A549 treated with CpdA at 1 μM for 4 hours (cell line): ENCODE data around the gene DNAJC30. TPM values are rescaled to one million over a fixed set of nuclear protein-coding genes. Genes with fewer than 3 reads are reported as not detected.

Experiments
- total RNA-seq: library from RNA; stranded (reverse); fragments of 200-300 nt; extraction: Qiagen RNA extraction; gene quantifications from 5 replicates; pipeline ENCODE4 v1.2.3, GENCODE V29; 2022; ENCODE audit warnings: low read depth

Gene DNAJC30
- total RNA-seq, result 7.7 to 10.7 TPM (median 9.2 TPM) in 5 replicates

DNA sequence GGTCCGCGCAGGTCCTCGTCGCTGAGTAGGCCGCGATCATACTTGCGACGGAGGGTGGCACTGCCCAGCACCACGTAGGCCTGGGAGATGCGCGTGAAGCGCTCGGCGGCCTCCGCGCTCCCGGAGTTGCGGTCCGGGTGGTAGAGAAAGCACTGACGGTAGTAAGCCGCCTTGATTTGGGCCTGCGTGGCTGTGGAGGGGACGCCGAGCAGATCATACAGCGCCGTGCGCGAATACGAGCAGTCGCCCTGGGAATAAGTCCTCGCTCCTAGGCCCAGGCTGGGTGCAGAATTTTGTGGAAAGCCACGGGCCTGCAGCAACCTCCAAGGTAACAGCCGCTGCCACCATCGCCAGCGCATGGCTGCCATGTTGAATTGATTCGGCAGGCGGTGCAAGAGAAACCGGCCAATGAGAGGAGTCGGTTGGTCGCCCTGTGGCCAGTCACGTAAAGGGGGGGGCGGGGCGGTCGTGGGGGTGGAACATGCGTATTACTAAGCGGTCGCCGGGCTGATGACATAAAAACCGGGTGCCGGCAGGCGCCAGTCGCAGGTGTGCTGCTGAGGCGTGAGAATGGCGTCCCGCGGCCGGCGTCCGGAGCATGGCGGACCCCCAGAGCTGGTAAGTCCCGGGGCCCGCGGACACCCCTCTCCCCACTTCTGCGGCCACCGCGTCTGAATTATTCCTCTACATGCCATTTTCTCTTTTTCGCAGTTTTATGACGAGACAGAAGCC lies at the start of gene DNAJC30, which contains the start of gene BUD23:
Gene DNAJC30 (minus strand): TSS at position 398 of the 732 bp plus-strand sequence. CDS start 30 bp downstream, at position 368.
Gene BUD23 (plus strand): TSS at position 542 of the 732 bp plus-strand sequence. CDS start 29 bp downstream, at position 571.

DNA sequence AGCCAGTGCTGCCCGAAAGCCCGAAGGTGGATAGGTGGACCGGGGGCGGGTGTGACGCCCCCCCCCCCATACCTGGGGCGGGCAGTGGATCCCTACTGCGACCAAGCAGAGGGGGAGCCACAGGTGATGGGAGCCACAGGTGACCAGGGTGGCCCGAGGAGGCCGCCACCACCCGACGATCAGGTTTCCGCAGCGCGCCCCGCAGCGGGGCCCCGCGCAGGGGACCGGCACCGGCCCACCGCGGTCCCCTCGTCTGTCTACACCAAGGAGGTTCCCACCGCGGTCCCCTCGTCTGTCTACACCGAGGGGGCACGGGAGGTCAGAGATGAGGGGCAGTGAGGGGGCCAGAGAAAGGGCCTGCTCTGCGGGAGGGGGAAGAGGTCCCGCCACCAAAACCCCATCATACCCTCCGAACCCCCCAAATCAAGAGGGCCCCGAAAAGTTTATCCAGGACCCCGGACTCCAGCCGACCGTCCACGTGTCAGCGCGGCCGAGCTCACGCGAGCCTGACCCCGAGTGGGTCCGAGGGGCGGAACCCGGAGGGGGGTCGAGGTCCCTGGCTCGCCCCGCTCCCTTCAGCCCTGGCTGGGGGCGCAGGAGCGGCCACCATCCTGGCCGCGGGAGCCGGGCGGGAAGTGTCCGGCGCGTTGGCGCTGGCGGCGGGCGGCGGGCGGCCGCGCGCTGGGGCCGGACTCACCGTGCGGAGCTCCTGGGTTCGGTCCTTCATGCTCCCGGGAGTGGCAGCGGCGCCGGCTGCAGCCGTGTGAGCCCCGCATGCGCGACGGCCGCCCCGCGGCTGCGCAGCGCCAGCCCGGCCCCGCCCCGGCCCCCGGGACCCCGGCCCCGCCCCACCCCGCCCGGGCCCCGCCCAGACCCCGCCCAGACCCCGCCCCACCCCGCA lies 35.9 kb upstream of the DNAJC30 start, which contains the start of gene STX1A:
Gene STX1A (minus strand): TSS at position 765 of the 901 bp plus-strand sequence. CDS start 38 bp downstream, at position 727.

DNA sequence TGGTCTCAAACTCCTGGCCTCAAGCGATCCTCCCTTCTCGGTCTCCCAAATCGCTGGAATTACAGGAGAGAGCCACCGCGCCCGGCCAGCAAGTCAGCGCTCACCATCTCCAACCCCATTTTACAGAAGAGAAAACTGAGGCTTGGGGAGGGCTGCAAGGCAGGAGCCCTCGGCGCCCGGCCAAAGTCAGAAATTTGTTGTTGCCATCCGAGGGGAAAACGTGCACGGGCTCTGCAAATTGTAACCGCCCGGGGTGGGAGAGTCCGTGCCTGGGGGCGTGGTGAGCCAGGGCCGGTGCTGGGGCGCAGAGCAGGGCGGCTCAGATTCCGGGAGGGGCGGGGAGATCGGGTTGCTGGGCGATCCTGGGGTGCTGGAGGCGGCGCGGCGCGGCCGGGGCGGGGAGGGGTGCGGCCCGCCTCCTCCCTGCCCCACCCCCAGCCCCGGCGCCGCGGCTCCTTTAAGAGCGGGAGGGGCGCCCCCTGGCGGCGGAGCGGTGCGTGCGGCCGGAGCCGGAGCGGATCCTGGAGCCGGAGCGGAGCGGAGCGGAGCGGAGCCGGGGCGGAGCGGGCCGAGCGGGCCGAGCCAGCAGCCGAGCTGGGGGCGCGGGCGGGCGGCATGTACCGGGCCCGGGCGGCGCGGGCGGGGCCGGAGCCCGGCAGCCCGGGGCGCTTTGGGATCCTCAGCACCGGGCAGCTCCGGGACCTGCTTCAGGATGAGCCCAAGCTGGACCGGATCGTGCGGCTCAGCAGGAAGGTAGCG lies 15.7 kb downstream of the DNAJC30 start, which contains the start of gene VPS37D:
Gene VPS37D (plus strand): TSS at position 488 of the 759 bp plus-strand sequence. CDS start 128 bp downstream, at position 616.

Other genes with a start within 250 kb of the DNAJC30 start
- 0.99 to 2.4 TPM (median 1.9 TPM) in 5 replicates for gene FZD9, start 249.7 kb downstream of the DNAJC30 start, total RNA-seq
- gene BAZ1B, start 161.2 kb downstream of the DNAJC30 start, total RNA-seq, result 54.1 to 72.4 TPM (median 61.7 TPM) in 5 replicates
- 62.6 to 80.5 TPM (median 71.7 TPM) in 5 replicates for gene BCL7B, start 125.8 kb downstream of the DNAJC30 start, total RNA-seq
- 52.8 to 61.3 TPM (median 55.6 TPM) in 5 replicates for gene TBL2, start 104.9 kb downstream of the DNAJC30 start, total RNA-seq
- gene MLXIPL, start 58.9 kb downstream of the DNAJC30 start, total RNA-seq, result 0.78 to 1.7 TPM (median 1.4 TPM) in 5 replicates
- 2.2 to 5.4 TPM (median 4.5 TPM) in 5 replicates for gene VPS37D, start 15.6 kb downstream of the DNAJC30 start, total RNA-seq
- gene BUD23, start 144 bp upstream of the DNAJC30 start, total RNA-seq, result 122 to 159 TPM (median 137 TPM) in 5 replicates
- 74.5 to 85.6 TPM (median 84.1 TPM) in 5 replicates for gene STX1A, start 36.2 kb upstream of the DNAJC30 start, total RNA-seq
- gene ABHD11, start 55.3 kb upstream of the DNAJC30 start, total RNA-seq, result 18.8 to 26.8 TPM (median 25.0 TPM) in 5 replicates
- gene CLDN3, start 86.8 kb upstream of the DNAJC30 start, total RNA-seq, result 1.4 to 3.8 TPM (median 3.1 TPM) in 5 replicates
- 3.2 to 7.0 TPM (median 4.9 TPM) in 5 replicates for gene CLDN4, start 147.5 kb upstream of the DNAJC30 start, total RNA-seq
- gene METTL27, start 159.1 kb upstream of the DNAJC30 start, total RNA-seq, result 6.2 to 10.7 TPM (median 10.3 TPM) in 5 replicates
- 0.17 to 0.23 TPM (median 0.20 TPM) in 3 of 5 replicates, not detected in the others for gene TMEM270, start 177.7 kb upstream of the DNAJC30 start, total RNA-seq